ENCODE results near the gene NKAIN2.

DNA sequence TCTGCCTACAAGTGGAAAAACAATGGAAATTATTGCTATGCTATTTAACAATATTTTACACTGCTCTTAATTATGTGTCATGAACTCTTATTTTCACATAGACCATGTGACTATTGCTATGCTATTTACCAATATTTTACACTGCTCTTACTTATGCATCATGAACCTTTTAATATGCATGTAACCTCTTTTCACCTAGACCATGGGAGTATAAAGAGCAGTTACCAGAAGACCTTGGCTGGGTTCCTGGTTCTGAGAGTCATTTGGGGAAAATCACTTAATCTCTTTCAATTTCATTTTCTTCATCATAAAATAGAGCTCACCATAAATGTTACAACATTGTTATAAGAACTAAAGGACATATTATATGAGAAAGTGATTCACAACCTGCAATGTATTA lies 934.8 kb downstream of the NKAIN2 start:
- TF ChIP-seq, protein P1, sequence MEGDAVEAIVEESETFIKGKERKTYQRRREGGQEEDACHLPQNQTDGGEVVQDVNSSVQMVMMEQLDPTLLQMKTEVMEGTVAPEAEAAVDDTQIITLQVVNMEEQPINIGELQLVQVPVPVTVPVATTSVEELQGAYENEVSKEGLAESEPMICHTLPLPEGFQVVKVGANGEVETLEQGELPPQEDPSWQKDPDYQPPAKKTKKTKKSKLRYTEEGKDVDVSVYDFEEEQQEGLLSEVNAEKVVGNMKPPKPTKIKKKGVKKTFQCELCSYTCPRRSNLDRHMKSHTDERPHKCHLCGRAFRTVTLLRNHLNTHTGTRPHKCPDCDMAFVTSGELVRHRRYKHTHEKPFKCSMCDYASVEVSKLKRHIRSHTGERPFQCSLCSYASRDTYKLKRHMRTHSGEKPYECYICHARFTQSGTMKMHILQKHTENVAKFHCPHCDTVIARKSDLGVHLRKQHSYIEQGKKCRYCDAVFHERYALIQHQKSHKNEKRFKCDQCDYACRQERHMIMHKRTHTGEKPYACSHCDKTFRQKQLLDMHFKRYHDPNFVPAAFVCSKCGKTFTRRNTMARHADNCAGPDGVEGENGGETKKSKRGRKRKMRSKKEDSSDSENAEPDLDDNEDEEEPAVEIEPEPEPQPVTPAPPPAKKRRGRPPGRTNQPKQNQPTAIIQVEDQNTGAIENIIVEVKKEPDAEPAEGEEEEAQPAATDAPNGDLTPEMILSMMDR (conservative IDR thresholded peaks at IDR 0.05): no peak
- TF ChIP-seq ZFX (IDR thresholded peaks at IDR 0.05): no peak

Data from C4-2B (cell line).